Effector memory CD8-positive, alpha-beta T cell (primary cell): ENCODE measurements around the gene MBNL2.

Experiments used
- ATAC-seq: fragments of 150-1000 bp; cut with Tn5 transposase; replicated peaks from 2 replicates; pipeline ENCODE4 v1.10.0; 2021; ENCODE audit warnings: mild to moderate bottlenecking, moderate library complexity
- DNase-seq, 3 experiments: peaks; one replicate each; pipeline ENCODE4 v3.0.0; 2021
- H3K27ac Mint-ChIP-seq, 2 donors: one replicate each; pipeline ENCODE4 v1.8.0; 2022; ENCODE audit warnings: mild to moderate bottlenecking in 2 of 2, mixed read lengths in 2 of 2, moderate library complexity in 2 of 2
- H3K27me3 Mint-ChIP-seq, 2 donors: one replicate each; pipeline ENCODE4 v1.8.0; 2022; ENCODE audit warnings: mixed read lengths in 2 of 2
- H3K36me3 Mint-ChIP-seq: one replicate; pipeline ENCODE4 v1.8.0; 2022; ENCODE audit warnings: mild to moderate bottlenecking, moderate library complexity, mixed read lengths; ENCODE audit not compliant: insufficient read depth
- H3K4me1 Mint-ChIP-seq, 2 donors: one replicate each; pipeline ENCODE4 v1.8.0; 2022; ENCODE audit warnings: low read depth in 2 of 2, mixed read lengths in 2 of 2
- H3K4me3 Mint-ChIP-seq, 2 donors: one replicate each; pipeline ENCODE4 v1.8.0; 2022; ENCODE audit warnings: mild to moderate bottlenecking in 2 of 2, mixed read lengths in 2 of 2, moderate library complexity in 2 of 2
- H3K9me3 Mint-ChIP-seq, 2 donors: one replicate each; pipeline ENCODE4 v1.8.0; 2022; ENCODE audit warnings: mixed read lengths in 2 of 2

The MBNL2 gene

DNA sequence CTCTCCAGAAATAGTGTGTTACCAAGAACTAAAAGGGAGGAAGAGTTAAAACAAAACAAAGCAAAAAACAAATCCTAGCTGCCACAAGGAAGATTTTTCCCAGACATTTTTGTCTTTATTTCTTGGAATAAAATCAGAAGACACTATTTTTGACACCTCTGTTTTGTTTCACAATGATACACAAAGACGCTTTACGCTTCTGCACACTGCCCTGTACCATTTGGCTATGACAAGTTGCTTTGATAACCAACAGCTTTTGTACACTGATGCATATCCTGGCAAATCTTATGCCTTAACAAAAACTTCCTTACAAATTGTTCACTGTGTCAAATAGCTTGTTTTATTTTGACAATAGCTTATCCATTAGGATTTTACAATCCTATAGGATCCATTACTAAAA, 108.3 kb downstream of the MBNL2 start:
- H3K27ac Mint-ChIP-seq = peak overlapping the region in 1 of 2 donors; percentile 57
- H3K27me3 Mint-ChIP-seq = no peaks in the 10 kb centered on the region

DNA sequence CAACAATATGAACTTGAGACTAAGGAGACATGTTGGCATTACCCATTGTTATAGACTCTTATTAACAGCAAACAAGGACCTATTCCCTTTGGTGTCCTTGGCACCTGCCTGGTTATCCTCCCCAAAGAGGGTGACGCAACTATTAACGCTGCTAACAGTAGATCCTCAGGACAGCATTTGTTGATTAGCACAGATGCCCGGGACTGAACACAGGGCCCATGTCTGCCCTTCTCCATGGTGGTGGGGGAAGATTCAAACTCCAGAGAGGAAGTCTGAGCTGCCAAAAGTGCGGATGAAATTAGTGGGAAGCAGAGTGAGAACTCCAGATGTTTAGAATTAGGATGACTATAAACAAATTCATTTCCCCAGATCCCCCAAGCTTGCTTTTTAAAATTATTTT, 110.6 kb downstream of the MBNL2 start:
- Mint-ChIP-seq H3K27me3 (no peaks in the 10 kb centered on the region), H3K4me3 (no peak overlapping the region), H3K4me1 (peaks cover 15 to 25% of the 10 kb centered on the region in 2 donors), H3K36me3 (peaks cover 10% of the 10 kb centered on the region), H3K27ac (peak overlapping the region in 1 of 2 donors; percentile 49), H3K9me3 (no peaks in the 10 kb centered on the region)
- DNase-seq (no peak), ATAC-seq (no peak)

More for the DNA sequence above, 108.3 kb downstream of the MBNL2 start:
- no peak for ATAC-seq
- DNase-seq = no peak
- H3K9me3 Mint-ChIP-seq = no peaks in the 10 kb centered on the region
- peaks cover 6% of the 10 kb centered on the region for H3K36me3 Mint-ChIP-seq
- no peak overlapping the region for H3K4me3 Mint-ChIP-seq
- peaks cover 15 to 31% of the 10 kb centered on the region in 2 donors for H3K4me1 Mint-ChIP-seq

DNA sequence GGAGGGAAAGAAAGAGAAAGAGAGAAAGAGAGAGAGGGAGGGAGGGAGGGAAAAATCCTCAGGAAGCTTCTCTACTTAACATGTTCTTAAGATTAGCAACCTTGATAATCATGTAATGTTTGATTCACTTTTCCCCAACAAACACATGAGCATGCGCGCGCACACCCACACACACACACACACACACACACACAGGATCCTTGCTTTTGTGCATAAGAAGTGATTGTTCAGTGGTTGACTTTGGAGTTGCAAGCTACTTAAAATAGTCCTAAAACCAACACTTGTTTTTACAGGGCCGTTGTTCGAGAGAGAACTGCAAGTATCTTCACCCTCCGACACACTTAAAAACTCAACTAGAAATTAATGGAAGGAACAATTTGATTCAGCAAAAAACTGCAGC, 111.8 kb downstream of the MBNL2 start:
- Mint-ChIP-seq H3K4me1 (peaks cover 15 to 25% of the 10 kb centered on the region in 2 donors), H3K36me3 (peaks cover 10% of the 10 kb centered on the region), H3K27ac (peak overlapping the region in 1 of 2 donors; percentile 3), H3K9me3 (no peaks in the 10 kb centered on the region), H3K4me3 (no peak overlapping the region), H3K27me3 (no peaks in the 10 kb centered on the region)
- no peak for ATAC-seq
- no peak for DNase-seq

DNA sequence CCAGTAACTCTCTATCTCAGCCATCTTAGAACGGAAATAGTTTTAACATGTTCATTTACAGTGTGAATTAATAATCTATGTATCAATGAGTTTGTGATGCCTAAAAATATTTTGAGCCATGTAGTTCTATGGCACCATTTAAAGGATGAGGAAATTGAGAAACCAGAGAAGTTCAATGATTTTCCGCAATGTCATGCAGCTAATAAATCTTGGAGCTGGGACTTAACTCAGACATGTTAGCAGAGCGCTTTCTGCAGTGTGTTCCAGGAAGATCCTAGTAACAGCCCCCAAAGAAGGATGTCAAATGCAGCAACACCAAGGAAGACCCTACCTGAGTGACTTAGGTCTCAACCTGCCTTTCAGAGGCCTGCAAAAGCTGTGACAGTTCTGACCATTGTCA, 112.6 kb downstream of the MBNL2 start:
- peaks cover 11 to 22% of the 10 kb centered on the region in 2 donors for H3K4me1 Mint-ChIP-seq
- H3K27ac Mint-ChIP-seq = no peak overlapping the region
- H3K4me3 Mint-ChIP-seq = no peak overlapping the region
- no peak for DNase-seq
- peaks cover 10% of the 10 kb centered on the region for H3K36me3 Mint-ChIP-seq
- no peaks in the 10 kb centered on the region for H3K9me3 Mint-ChIP-seq
- ATAC-seq = no peak
- H3K27me3 Mint-ChIP-seq = no peaks in the 10 kb centered on the region

DNA sequence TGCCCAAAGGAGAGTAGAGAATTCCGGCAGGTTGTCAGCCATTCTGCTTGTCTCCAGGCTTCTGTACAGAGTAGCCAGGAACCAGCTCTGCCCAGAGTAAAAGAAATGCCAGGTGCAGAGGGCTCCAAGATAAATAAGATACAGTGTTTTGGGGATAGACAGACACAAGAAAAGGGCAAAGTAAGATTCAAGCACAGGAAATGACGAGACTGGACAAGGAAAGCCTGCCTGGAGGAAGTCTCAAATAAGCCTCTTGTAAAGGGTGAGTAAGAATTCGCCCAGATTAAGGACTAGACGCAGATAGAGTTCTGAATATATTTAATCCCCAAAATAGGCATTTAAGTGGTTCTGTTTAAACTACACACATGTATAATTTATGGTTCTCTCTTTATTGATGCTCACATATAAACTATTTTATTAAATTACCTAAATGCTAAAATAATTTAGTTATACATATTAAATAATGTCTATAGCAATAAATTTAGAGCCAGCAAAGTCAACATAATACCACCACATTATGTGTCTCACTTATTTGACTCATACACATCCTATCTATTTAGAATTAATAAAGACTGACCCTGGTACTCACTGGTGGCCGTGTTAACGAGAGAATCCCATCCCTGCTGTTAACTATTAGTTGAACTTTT, 113.5 kb downstream of the MBNL2 start:
- Mint-ChIP-seq H3K27ac (no peak overlapping the region), H3K36me3 (peaks cover 10% of the 10 kb centered on the region), H3K9me3 (no peaks in the 10 kb centered on the region), H3K4me3 (no peak overlapping the region), H3K4me1 (peaks cover 4 to 19% of the 10 kb centered on the region in 2 donors), H3K27me3 (no peaks in the 10 kb centered on the region)
- no peak for DNase-seq
- ATAC-seq = no peak

DNA sequence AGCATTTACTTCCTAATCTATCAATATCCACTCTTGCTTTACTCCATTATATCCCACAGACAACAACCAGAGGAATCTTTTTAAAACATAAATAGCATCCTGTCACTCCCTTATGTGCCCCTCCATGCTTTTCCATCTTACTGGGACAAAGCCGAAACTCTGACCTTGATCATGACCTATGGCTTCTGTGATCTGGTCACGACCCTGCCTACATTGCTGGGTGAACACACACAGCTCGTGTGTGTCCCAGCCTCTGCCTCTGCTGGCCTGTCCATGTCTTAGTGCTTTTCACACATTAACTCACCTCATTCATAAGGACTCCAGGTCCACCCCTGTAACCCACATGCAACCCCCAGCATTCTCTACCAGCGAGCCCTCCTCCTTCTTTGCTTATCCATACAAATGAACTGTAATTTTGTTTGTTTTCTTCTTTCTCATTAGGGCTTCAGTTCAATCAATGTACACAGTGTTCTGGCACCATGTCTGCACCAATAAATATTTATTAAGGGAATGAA, 115.9 kb downstream of the MBNL2 start:
- Mint-ChIP-seq H3K4me3 (no peak overlapping the region), H3K36me3 (peaks cover 10% of the 10 kb centered on the region), H3K27me3 (no peaks in the 10 kb centered on the region), H3K9me3 (no peaks in the 10 kb centered on the region), H3K4me1 (peaks cover 4 to 14% of the 10 kb centered on the region in 2 donors), H3K27ac (no peak overlapping the region)
- no peak for ATAC-seq
- no peak for DNase-seq

DNA sequence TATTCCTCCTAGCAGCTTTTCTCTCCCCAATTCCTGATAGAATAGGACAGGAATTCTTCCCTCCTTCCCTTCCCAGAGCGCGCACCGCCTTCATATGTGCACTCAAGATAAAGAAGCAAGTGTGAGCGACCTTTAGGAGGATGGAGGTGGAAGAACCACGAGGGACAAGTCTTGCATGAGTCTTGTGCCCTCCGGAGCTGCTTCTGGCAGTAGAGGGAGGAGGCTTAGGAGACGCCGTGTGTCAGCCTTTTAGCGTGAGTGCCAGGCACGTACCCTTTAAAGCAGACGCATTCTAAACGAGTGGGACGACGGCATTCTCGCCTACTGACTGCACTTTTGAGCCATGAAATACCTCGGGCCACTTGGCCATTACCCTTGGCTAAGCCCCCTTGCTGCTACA, 116.4 kb downstream of the MBNL2 start:
- no peak for DNase-seq
- Mint-ChIP-seq H3K9me3 (no peaks in the 10 kb centered on the region), H3K27me3 (no peaks in the 10 kb centered on the region), H3K4me3 (no peak overlapping the region), H3K36me3 (peaks cover 13% of the 10 kb centered on the region), H3K4me1 (peaks cover 3 to 9% of the 10 kb centered on the region in 2 donors), H3K27ac (no peak overlapping the region)
- ATAC-seq = no peak

DNA sequence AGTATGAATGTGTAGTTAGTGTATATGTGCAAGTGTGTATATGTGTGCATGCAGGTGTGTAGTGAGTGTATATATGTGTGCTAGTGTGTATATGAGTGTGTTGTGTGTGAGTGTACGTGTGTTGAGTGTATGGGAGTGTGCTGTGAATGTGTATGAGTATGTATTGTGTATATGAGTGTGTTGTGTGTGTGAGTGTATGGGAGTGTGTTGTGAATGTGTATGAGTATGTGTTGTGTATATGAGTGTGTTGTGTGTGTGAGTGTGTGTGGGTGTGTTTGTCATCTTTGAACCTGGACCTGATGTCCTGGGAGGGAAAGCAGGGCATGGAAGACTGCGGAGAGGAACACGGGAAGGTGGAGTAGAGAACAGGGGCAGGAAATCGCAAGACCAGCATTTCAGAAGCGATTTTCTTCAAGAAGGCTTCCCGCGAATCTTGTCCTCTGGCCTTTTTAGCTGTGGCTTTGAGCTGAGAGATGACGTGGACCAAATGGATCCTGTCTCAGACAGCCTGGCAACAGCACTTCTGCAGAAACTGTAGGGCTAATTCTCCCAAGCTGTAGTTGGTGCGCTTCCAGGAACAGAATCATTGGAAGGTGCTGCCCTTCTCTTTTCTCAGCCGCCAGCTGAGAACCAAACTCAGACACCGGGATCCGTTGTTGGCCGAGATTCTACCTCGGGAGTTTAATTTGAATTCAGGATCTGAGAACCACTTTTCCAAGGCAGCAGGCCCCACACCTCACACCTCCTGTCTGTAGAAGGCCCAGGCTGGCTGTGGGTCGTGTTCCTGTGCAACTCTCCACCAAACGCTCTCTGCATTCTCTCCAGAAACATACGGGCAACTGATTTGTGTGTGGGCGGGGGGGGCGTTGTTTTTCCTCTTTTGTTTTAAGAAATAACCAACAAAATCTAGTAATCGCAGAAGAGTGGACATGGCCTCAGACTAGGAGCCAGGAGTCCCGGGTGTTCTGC, 117.2 kb downstream of the MBNL2 start:
- H3K36me3 Mint-ChIP-seq = peaks cover 16% of the 10 kb centered on the region
- peak overlapping the region; percentile 46 to 57 for H3K27ac Mint-ChIP-seq
- H3K9me3 Mint-ChIP-seq = no peaks in the 10 kb centered on the region
- ATAC-seq (no peak), DNase-seq (no peak)
- no peaks in the 10 kb centered on the region for H3K27me3 Mint-ChIP-seq
- peak overlapping the region in 1 of 2 donors; percentile 38 for H3K4me3 Mint-ChIP-seq
- peaks cover 2 to 7% of the 10 kb centered on the region in 2 donors for H3K4me1 Mint-ChIP-seq

DNA sequence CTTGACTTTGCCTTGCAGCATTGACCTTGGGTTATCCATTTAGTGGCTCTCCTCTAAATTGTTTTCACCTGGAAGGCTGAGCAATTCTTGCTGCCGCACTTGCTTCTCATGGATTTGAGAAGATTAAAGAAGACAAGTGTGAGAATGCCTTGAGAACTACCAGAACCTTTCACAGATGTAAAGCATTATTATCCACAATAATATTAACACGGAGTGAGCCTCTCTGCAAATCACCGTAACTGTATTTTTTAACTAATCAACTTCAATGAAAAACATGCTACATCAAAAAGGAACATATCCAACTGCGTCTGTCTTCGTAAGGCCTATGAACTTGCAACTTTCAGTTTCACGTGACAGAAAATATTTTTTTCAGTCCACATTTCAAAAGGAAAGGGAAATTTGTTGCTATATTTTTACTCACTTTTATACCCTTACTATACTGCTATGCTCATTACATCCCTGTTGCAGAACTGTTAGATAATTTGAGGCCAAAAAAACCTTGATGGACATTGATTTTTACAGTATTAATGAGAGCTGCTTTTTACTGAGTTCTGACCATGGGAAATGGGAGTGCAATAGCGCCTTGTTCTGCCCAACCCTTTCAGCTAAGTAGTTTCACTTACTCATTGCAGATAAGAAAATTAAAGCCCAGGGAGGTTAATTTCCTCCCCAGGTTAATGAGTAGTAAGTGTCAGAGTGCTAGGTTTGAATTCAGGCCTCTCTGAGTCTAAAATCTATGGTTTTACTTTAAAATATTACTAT, 118.0 kb downstream of the MBNL2 start:
- peak overlapping the region; percentile 46 to 57 for H3K27ac Mint-ChIP-seq
- DNase-seq (no peak), ATAC-seq (no peak)
- H3K9me3 Mint-ChIP-seq = no peaks in the 10 kb centered on the region
- no peaks in the 10 kb centered on the region for H3K27me3 Mint-ChIP-seq
- H3K36me3 Mint-ChIP-seq = peaks cover 13% of the 10 kb centered on the region
- H3K4me3 Mint-ChIP-seq = peak overlapping the region in 1 of 2 donors; percentile 38
- H3K4me1 Mint-ChIP-seq = peaks cover 2 to 7% of the 10 kb centered on the region in 2 donors

DNA sequence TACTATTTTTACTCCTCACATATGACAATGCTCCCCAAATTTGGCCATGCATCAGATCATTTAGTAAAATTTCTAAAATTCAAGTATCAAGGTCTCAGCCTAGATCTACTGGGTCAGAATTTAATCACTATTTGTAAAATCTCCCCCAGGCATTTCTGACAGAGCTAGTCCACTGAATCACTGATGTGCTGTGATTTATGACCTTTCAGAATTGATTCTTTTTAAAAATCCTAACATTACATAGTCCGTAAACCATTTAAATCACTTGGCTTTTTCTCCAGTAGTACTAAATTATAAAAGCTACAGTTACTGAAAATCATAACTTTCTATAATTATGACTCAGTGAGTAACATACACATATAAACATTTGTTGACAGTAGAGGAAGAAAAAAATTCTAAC, 119.0 kb downstream of the MBNL2 start:
- Mint-ChIP-seq H3K27ac (peak overlapping the region in 1 of 2 donors; percentile 57), H3K4me1 (peaks cover 2 to 7% of the 10 kb centered on the region in 2 donors), H3K9me3 (no peaks in the 10 kb centered on the region), H3K36me3 (peaks cover 10% of the 10 kb centered on the region), H3K4me3 (no peak overlapping the region), H3K27me3 (no peaks in the 10 kb centered on the region)
- DNase-seq = no peak
- no peak for ATAC-seq

DNA sequence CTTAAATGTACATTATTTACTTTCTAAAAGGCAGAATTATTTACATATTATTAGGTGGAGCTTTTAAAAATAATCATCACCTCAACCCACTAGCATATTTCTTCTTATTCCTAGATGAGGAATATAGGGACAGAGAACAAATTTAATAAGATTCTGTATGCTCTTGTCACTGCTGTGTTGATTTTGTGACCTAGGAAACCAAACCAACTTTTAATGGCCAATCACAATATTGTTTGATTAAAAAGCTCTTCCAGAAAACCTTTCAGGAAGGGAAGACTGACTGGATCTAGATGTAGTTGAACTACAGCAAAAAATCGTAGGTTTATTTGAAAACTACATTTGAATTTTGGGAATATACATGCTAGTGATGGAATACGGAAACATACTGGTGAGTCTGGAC, 120.0 kb downstream of the MBNL2 start:
- no peak overlapping the region for H3K4me3 Mint-ChIP-seq
- H3K27me3 Mint-ChIP-seq = no peaks in the 10 kb centered on the region
- peak overlapping the region in 1 of 2 donors; percentile 59 for H3K27ac Mint-ChIP-seq
- H3K36me3 Mint-ChIP-seq = peaks cover 6% of the 10 kb centered on the region
- no peak for DNase-seq
- no peak for ATAC-seq
- H3K4me1 Mint-ChIP-seq = peaks cover 0 to 7% of the 10 kb centered on the region in 2 donors
- no peaks in the 10 kb centered on the region for H3K9me3 Mint-ChIP-seq

DNA sequence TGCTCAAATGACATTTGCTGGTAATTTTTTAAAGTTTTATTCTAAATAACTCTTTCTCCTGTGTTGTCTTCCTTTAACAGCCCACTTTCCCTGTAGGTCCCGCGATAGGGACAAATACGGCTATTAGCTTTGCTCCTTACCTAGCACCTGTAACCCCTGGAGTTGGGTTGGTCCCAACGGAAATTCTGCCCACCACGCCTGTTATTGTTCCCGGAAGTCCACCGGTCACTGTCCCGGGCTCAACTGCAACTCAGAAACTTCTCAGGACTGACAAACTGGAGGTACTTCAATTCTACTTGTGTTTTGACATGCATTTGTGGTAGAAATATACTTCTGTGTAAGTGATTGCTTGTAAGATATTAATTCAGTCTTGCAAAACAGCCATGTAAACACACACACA, 120.8 kb downstream of the MBNL2 start:
- peak overlapping the region in 1 of 2 donors; percentile 59 for H3K27ac Mint-ChIP-seq
- H3K4me1 Mint-ChIP-seq = peaks cover 0 to 7% of the 10 kb centered on the region in 2 donors
- peaks cover 6% of the 10 kb centered on the region for H3K36me3 Mint-ChIP-seq
- ATAC-seq (no peak), DNase-seq (no peak)
- no peak overlapping the region for H3K4me3 Mint-ChIP-seq
- H3K27me3 Mint-ChIP-seq = no peaks in the 10 kb centered on the region
- no peaks in the 10 kb centered on the region for H3K9me3 Mint-ChIP-seq
